Choroid plexus epithelial cell (primary cell): ENCODE results near the gene CCNQ.

Experiments used
- DNase-seq: peaks from one replicate; pipeline ENCODE4 v3.0.0-alpha.2; 2010; ENCODE audit warnings: low read depth
- H3K4me3 ChIP-seq: 2 replicates; pipeline ENCODE4 v1.5.1; 2011; ENCODE audit warnings: low read depth, mild to moderate bottlenecking, control low read depth, low read length, moderate library complexity
- CTCF ChIP-seq: conservative IDR thresholded peaks from 2 replicates; pipeline ENCODE4 v1.5.1; 2011; ENCODE audit warnings: low read depth, mild to moderate bottlenecking, control low read depth, inconsistent platforms, low read length, moderate library complexity

The CCNQ gene

GRCh38 chrX:153564047-153564606 lies 34.8 kb downstream of the CCNQ start:
- no peak for TF ChIP-seq CTCF
- no peak overlapping the region for H3K4me3 ChIP-seq
- peak; percentile 10 for DNase-seq

- no peak overlapping the region for H3K4me3 ChIP-seq
- no peak for TF ChIP-seq CTCF
- DNase-seq = no peak
These were observed 36.4 kb downstream of the CCNQ start for GRCh38 chrX:153562546-153562945.

GRCh38 chrX:153561337-153561736 lies 37.6 kb downstream of the CCNQ start:
- DNase-seq = no peak

GRCh38 chrX:153560466-153560865 lies 38.5 kb downstream of the CCNQ start:
- H3K4me3 ChIP-seq = no peak overlapping the region
- TF ChIP-seq CTCF = no peak
- DNase-seq = no peak

More at GRCh38 chrX:153561337-153561736, 37.6 kb downstream of the CCNQ start:
- no peak for TF ChIP-seq CTCF
- no peak overlapping the region for H3K4me3 ChIP-seq

- TF ChIP-seq CTCF = no peak
- DNase-seq = peak; percentile 43
- H3K4me3 ChIP-seq = no peak overlapping the region
These were observed 38.9 kb downstream of the CCNQ start for GRCh38 chrX:153560000-153560399.

- TF ChIP-seq CTCF = no peak
- no peak for DNase-seq
- no peak overlapping the region for H3K4me3 ChIP-seq
These were observed 41.2 kb downstream of the CCNQ start for GRCh38 chrX:153557618-153558355.

GRCh38 chrX:153556767-153557166 lies 42.2 kb downstream of the CCNQ start:
- DNase-seq = no peak
- no peak for TF ChIP-seq CTCF
- no peak overlapping the region for H3K4me3 ChIP-seq
